HFFc6 (cell line): Measurements from ENCODE around the gene F10. TPM values are rescaled to one million over a fixed set of nuclear protein-coding genes. Genes with fewer than 3 reads are reported as not detected.

ENCODE experiments used
- DNase-seq: peaks from one replicate; pipeline ENCODE4 v3.0.0-alpha.2; 2018
- H3K27ac Mint-ChIP-seq: 2 replicates; pipeline ENCODE4 v1.8.0; 2020; ENCODE audit warnings: mild to moderate bottlenecking, mixed read lengths
- H3K27me3 Mint-ChIP-seq: 2 replicates; pipeline ENCODE4 v1.8.0; 2021; ENCODE audit warnings: mild to moderate bottlenecking, moderate library complexity, mixed read lengths; ENCODE audit not compliant: insufficient read depth
- H3K36me3 Mint-ChIP-seq: 2 replicates; pipeline ENCODE4 v1.8.0; 2021; ENCODE audit warnings: low read depth, mixed read lengths
- H3K4me1 Mint-ChIP-seq: 2 replicates; pipeline ENCODE4 v1.8.0; 2020; ENCODE audit warnings: low read depth, mixed read lengths
- H3K4me3 Mint-ChIP-seq: 2 replicates; pipeline ENCODE4 v1.8.0; 2020; ENCODE audit warnings: mild to moderate bottlenecking, moderate library complexity, mixed read lengths
- H3K9me3 Mint-ChIP-seq: 2 replicates; pipeline ENCODE4 v1.8.0; 2020; ENCODE audit warnings: mild to moderate bottlenecking, mixed read lengths
- total RNA-seq, 6 experiments: library from RNA; stranded (reverse); fragmentation: NEBNext Ultra II Directional; extraction: Animal tissue kit (Norgen Biotek cat#: 25700); gene quantifications; 2 replicates in 1 of 6; 3 replicates in 5 of 6; pipeline ENCODE4 v1.2.3, GENCODE V29; 2021
- TF ChIP-seq, protein P1 (sequence below): fragments of 200-600 bp; sonication (generic); IDR thresholded peaks from 2 replicates; pipeline ENCODE4 v1.5.0; 2021; ENCODE audit warnings: antibody characterized with exemption, mild to moderate bottlenecking

F10 gene
- total RNA-seq, 6 experiments from 2014 or later, result 10.2 to 21.3 (median 10.8) TPM

DNA sequence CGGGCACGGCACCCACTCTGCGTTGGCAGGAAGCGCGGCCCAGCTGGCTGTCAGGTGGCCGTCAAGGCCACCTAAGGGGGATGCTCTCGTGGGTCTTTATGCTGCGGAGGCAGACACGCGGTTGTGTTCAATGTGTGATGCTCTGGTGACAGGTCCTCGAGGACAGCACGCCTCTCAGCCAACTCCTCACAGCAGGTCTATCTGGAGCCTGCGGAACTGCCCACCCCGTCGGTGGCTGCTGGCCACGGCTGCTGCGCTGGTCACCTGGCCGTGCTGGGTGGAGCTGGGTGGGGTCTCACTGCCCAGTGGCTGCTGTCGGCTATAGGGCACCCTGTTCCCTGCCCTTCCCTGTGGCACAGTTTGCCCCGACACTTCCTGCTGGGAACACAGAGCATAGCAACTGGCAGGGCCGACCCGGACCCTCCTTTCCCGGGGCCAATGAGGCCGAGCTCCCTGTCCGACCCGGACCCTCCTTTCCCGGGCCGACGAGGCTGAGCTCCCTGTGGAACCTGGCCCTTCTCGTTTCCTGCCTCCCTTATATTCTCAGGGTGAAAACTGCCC, 31.3 kb upstream of the F10 start:
- Mint-ChIP-seq H3K36me3 (no peaks in the 10 kb centered on the region), H3K27ac (no peak overlapping the region), H3K9me3 (no peaks in the 10 kb centered on the region), H3K4me1 (no peaks in the 10 kb centered on the region), H3K27me3 (peaks cover 34% of the 10 kb centered on the region), H3K4me3 (no peak overlapping the region)
- DNase-seq, result no peak
- TF ChIP-seq, protein P1, sequence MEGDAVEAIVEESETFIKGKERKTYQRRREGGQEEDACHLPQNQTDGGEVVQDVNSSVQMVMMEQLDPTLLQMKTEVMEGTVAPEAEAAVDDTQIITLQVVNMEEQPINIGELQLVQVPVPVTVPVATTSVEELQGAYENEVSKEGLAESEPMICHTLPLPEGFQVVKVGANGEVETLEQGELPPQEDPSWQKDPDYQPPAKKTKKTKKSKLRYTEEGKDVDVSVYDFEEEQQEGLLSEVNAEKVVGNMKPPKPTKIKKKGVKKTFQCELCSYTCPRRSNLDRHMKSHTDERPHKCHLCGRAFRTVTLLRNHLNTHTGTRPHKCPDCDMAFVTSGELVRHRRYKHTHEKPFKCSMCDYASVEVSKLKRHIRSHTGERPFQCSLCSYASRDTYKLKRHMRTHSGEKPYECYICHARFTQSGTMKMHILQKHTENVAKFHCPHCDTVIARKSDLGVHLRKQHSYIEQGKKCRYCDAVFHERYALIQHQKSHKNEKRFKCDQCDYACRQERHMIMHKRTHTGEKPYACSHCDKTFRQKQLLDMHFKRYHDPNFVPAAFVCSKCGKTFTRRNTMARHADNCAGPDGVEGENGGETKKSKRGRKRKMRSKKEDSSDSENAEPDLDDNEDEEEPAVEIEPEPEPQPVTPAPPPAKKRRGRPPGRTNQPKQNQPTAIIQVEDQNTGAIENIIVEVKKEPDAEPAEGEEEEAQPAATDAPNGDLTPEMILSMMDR, result no peak

DNA sequence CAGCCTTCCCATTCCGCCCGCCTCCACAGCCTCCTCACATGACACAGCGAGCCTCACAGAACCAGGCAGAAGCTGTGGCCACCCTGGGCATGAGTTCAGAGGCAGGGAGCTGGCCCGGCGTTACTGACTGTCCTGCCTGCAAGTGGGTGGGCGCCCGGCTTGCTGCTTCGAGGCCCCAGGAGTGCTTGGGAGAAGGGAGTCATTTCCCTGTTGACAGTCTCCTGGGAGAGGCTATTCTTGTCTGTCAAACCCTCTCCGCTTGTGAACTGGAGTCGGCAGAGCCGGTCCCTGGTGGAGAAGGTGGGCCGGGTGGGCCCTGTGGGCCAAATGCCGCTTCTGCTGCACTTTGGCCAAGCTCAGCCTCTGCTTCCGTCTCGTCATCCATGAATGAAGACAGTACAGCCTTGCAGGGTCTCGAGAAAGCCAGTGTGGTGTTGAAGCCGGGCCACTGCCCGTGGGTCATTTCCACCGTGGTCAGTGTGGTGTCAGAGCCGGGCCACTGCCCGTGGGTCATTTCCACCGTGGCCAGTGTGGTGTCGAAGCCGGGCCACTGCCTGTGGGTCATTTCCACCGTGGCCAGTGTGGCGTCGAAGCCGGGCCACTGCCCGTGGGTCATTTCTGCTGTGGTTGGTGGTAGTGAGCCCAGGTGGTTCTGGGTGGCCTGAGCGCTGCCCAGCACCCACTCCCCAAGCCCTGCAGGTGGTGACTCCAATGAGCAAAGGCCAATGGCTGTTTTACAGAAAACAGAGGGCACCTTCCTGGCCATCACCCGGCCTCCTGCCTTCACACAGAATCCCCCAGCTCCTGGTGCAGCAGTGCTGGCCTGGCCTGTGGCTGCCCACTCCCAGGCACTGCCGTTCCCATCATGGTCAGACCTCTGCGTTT, 30.5 kb upstream of the F10 start:
- H3K4me3 Mint-ChIP-seq, result no peak overlapping the region
- H3K4me1 Mint-ChIP-seq, result no peaks in the 10 kb centered on the region
- no peaks in the 10 kb centered on the region for H3K9me3 Mint-ChIP-seq
- H3K36me3 Mint-ChIP-seq, result no peaks in the 10 kb centered on the region
- TF ChIP-seq, protein P1, result no peak
- H3K27me3 Mint-ChIP-seq, result peaks cover 32% of the 10 kb centered on the region
- no peak for DNase-seq
- H3K27ac Mint-ChIP-seq, result no peak overlapping the region

DNA sequence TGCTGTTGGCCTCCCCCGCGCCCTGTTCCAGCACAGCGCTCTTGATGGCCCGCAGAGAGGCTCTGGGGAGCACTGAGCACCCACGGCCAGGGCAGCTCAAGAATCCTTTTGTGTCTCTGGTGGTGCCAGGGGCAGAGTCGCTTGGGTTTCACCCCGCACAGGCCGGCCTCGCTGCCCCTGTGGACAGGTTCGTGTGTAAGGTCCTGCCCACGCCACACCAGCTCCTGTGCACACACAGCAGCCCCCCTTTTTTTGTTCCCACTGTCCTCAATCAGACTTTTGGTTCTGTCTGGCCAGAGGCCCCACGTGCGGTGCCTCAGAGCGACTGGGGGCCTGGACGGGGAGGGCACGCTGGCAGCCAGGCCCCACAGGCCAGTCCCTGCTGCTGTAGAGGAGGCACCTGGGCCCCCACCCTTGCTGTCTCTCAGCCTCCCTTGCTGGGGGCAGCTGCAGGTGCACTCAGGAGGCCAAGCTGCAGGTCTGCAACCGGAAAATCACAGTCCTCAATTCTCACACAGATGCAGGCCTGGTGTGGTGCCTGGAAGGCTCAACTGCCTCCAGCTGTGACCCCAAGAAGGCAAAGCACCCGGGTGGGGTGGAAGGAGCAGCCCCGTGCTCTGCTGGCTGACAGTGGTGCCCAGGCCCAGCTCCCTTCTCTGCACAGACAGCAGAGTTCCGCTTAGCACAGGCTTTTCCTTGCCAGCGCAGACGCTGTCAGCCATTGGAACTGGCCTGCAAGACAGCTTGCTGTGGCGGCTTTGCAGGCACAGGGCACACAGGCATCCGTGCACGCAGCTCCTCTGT, 29.6 kb upstream of the F10 start:
- no peak for DNase-seq
- peaks cover 33% of the 10 kb centered on the region for H3K27me3 Mint-ChIP-seq
- no peaks in the 10 kb centered on the region for H3K36me3 Mint-ChIP-seq
- no peaks in the 10 kb centered on the region for H3K9me3 Mint-ChIP-seq
- no peak overlapping the region for H3K4me3 Mint-ChIP-seq
- peaks cover 3% of the 10 kb centered on the region for H3K4me1 Mint-ChIP-seq
- no peak overlapping the region for H3K27ac Mint-ChIP-seq
- TF ChIP-seq, protein P1, result no peak

DNA sequence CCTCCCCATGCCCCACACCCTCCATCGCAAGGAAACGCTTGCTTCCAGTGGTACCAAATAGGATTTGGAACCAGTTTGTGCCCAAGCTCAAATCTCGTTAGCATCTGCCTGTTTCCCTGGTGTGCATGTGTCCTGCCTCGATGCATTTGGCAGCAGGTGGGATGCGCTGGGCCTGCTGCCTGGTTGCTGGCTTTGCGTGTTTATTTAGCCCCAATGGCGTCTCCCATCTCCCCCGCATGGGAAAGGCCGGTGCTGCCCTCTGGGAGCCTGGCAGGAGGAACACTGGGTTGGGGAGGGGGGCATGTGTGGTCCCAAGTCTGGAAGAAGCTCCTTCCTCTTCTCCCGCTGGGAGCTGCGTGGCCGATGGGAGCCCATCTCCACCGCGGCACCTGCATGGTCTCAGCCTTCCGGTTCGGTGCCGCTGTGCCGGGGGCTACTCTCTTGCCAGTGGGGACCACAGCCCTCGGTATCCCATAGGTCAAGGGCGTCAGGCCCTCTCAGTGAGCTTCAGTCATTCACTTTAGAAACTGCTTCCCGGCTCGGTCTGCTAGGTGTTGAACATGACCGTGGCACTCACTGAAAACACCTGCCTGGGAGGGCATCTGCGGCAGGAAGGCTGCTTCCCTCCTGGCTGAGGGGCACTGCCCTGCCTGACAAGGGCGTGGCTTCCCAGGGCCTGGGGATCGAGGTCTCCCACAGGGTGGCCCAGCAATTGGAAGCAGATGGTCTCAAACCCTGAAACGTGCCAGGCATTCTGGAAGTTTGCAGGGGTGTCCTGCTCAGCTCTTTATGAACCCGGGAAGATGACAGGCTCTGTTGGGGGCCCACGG, 28.8 kb upstream of the F10 start:
- TF ChIP-seq, protein P1, result no peak
- H3K27ac Mint-ChIP-seq, result no peak overlapping the region
- H3K36me3 Mint-ChIP-seq, result no peaks in the 10 kb centered on the region
- peaks cover 34% of the 10 kb centered on the region for H3K27me3 Mint-ChIP-seq
- peaks cover 11% of the 10 kb centered on the region for H3K4me1 Mint-ChIP-seq
- H3K9me3 Mint-ChIP-seq, result no peaks in the 10 kb centered on the region
- DNase-seq, result no peak
- no peak overlapping the region for H3K4me3 Mint-ChIP-seq

DNA sequence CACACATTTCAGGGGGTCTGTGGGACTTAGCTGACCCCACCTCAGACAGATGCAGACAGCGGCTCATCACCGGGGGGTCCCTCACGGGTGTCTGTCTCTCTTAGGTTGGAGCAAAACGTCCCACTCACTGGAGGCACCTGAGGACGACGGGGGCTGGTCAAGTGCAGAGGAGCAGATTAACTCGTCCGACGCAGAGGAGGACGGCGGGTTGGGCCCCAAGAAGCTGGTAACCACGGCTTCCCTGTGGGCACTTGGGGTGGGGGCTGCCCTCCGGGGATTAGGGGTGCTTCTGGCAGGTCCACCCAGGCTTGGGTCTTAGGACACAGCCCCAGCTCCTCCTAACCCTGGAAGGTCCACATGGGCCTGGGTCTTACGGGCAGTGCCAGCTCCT, 28.2 kb upstream of the F10 start:
- Mint-ChIP-seq H3K4me1 (peaks cover 18% of the 10 kb centered on the region), H3K27ac (no peak overlapping the region), H3K27me3 (peaks cover 37% of the 10 kb centered on the region), H3K36me3 (no peaks in the 10 kb centered on the region), H3K4me3 (no peak overlapping the region), H3K9me3 (no peaks in the 10 kb centered on the region)
- DNase-seq, result no peak
- TF ChIP-seq, protein P1, result no peak
